ENCODE measurements around the gene SLX4.

SLX4 gene

DNA sequence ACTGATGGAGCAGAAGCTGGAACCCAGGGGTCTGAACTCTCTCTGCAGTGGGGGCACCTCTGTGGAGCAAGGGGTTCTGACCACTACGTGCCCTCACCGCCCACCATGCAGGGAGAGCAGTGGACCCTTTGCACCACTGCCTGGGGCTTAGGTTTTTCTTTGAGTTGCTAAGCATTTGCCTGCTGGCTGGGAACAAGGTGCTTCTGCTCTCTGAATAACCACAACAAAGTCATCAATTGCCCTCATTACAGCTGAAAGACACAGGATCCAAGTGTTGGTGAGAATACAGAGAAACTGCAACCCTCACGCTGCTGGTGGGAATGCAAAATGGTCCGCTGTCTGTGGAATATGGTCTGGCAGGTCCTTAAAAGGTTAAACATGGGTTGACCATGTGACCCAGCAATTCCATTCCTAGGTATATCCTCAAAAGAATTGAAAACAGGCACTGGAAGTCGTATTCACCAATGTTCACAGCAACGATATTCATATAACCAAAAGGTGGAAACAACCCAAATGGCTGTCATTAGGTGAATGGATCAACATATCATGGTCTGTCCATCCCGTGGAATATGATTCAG lies 57.0 kb downstream of the SLX4 start:
- Histone ChIP-seq H3K36me3 (ENCODE audit: control insufficient read depth, insufficient read depth, low read length) (peaks cover 23% of the 10 kb centered on the region), H3K27me3 (replicated peaks; ENCODE audit: control insufficient read depth, insufficient read depth, low read length) (no peaks in the 10 kb centered on the region), H3K4me3 (replicated peaks; ENCODE audit: low read depth, low read length) (no peak overlapping the region)
- TF ChIP-seq, protein P1, sequence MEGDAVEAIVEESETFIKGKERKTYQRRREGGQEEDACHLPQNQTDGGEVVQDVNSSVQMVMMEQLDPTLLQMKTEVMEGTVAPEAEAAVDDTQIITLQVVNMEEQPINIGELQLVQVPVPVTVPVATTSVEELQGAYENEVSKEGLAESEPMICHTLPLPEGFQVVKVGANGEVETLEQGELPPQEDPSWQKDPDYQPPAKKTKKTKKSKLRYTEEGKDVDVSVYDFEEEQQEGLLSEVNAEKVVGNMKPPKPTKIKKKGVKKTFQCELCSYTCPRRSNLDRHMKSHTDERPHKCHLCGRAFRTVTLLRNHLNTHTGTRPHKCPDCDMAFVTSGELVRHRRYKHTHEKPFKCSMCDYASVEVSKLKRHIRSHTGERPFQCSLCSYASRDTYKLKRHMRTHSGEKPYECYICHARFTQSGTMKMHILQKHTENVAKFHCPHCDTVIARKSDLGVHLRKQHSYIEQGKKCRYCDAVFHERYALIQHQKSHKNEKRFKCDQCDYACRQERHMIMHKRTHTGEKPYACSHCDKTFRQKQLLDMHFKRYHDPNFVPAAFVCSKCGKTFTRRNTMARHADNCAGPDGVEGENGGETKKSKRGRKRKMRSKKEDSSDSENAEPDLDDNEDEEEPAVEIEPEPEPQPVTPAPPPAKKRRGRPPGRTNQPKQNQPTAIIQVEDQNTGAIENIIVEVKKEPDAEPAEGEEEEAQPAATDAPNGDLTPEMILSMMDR (IDR thresholded peaks at IDR 0.05; ENCODE audit: insufficient read depth, low read length, poor library complexity, severe bottlenecking) = no peak
- DNase-seq (ENCODE audit: extremely low read depth, insufficient read length) = no peak

GRCh38 chr16:3553138-3553923 lies 58.1 kb downstream of the SLX4 start:
- H3K4me3 ChIP-seq (replicated peaks; ENCODE audit: low read depth, low read length) = no peak overlapping the region
- DNase-seq (ENCODE audit: extremely low read depth, insufficient read length) = no peak
- TF ChIP-seq, protein P1 (IDR thresholded peaks at IDR 0.05; ENCODE audit: insufficient read depth, low read length, poor library complexity, severe bottlenecking) = no peak
- H3K36me3 ChIP-seq (ENCODE audit: control insufficient read depth, insufficient read depth, low read length) = peaks cover 30% of the 10 kb centered on the region
- no peaks in the 10 kb centered on the region for H3K27me3 ChIP-seq (replicated peaks; ENCODE audit: control insufficient read depth, insufficient read depth, low read length)

- no peak for DNase-seq (ENCODE audit: extremely low read depth, insufficient read length)
- Histone ChIP-seq H3K27me3 (replicated peaks; ENCODE audit: control insufficient read depth, insufficient read depth, low read length) (no peaks in the 10 kb centered on the region), H3K4me3 (replicated peaks; ENCODE audit: low read depth, low read length) (no peak overlapping the region), H3K36me3 (ENCODE audit: control insufficient read depth, insufficient read depth, low read length) (peaks cover 31% of the 10 kb centered on the region)
- TF ChIP-seq, protein P1 (IDR thresholded peaks at IDR 0.05; ENCODE audit: insufficient read depth, low read length, poor library complexity, severe bottlenecking) = no peak
Observed at GRCh38 chr16:3550851-3551847, 60.3 kb downstream of the SLX4 start.

DNA sequence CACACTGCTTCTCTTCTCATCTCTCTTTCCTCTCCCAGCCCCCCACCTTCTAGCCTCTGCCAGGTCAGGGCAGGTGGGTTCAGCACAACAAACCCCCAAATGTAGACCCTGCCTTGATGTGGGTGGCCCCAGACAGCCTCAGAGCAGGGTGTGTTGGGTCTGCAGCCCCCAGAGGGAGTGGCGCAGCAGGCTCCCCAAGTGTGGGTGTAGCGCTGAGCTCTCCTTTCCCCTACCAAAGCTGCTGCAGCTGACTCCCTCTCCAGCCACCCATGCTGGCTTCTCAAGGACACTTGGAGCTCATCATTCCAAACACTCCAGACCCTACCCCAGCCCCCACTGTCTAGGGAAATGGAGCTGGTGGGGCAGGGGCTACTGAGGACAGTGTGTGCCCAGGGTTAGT lies 61.5 kb downstream of the SLX4 start:
- H3K27me3 ChIP-seq (replicated peaks; ENCODE audit: control insufficient read depth, insufficient read depth, low read length) = no peaks in the 10 kb centered on the region

GRCh38 chr16:3548859-3549258 lies 62.5 kb downstream of the SLX4 start:
- Histone ChIP-seq H3K4me3 (replicated peaks; ENCODE audit: low read depth, low read length) (no peak overlapping the region), H3K27me3 (replicated peaks; ENCODE audit: control insufficient read depth, insufficient read depth, low read length) (no peaks in the 10 kb centered on the region), H3K36me3 (ENCODE audit: control insufficient read depth, insufficient read depth, low read length) (peaks cover 26% of the 10 kb centered on the region)
- TF ChIP-seq, protein P1 (IDR thresholded peaks at IDR 0.05; ENCODE audit: insufficient read depth, low read length, poor library complexity, severe bottlenecking) = no peak
- no peak for DNase-seq (ENCODE audit: extremely low read depth, insufficient read length)

More for the DNA sequence above, 61.5 kb downstream of the SLX4 start:
- TF ChIP-seq, protein P1 (IDR thresholded peaks at IDR 0.05; ENCODE audit: insufficient read depth, low read length, poor library complexity, severe bottlenecking) = no peak
- DNase-seq (ENCODE audit: extremely low read depth, insufficient read length) = no peak
- Histone ChIP-seq H3K4me3 (replicated peaks; ENCODE audit: low read depth, low read length) (no peak overlapping the region), H3K36me3 (ENCODE audit: control insufficient read depth, insufficient read depth, low read length) (peaks cover 31% of the 10 kb centered on the region)

Data from GM06990 (cell line).